Measurements from ENCODE around the gene CEMIP2. TPM values are rescaled to one million over a fixed set of nuclear protein-coding genes. Genes with fewer than 3 reads are reported as not detected.
A peak's percentile ranks its signal among the peaks of the same experiment; 100 is the strongest.

Gene CEMIP2
- total RNA-seq, 1 experiment from 2014 or later = 16.0 TPM

DNA sequence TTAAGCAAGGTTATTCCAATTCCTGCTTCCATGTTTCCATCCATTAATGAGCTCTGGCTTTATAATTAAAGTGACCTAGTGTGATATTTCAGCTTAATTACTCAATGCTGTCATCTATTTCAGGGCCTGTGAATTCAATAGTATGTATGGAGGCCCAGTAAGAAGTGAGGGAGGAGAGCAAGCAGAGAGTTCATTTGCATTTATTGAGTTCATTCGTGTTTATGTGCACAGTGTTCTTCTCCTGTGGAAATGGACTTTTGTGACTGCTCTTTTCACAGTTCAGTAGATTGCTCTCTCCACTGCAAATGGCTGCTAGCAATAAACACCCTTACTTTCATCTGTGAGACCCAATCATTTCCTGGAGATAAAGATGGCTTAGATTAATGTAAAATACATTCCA, 130.9 kb downstream of the CEMIP2 start:
- Histone ChIP-seq H3K36me3 (ENCODE audit: low read depth, low read length) (no peaks in the 10 kb centered on the region), H3K4me3 (ENCODE audit: low read length) (no peak overlapping the region), H3F3A (ENCODE audit: low read length, unreplicated experiment) (no peaks in the 10 kb centered on the region), H3K79me2 (ENCODE audit: low read length) (no peaks in the 10 kb centered on the region), H3K9me3 (ENCODE audit: low read length) (no peaks in the 10 kb centered on the region), H3K27ac (ENCODE audit: low read length) (no peak overlapping the region), H3K4me1 (ENCODE audit: insufficient read depth, low read length) (no peaks in the 10 kb centered on the region), H2AFZ (ENCODE audit: low read length) (no peak overlapping the region), H3K4me2 (ENCODE audit: low read length) (no peak overlapping the region), H3K9ac (ENCODE audit: low read length) (no peak overlapping the region), H3K9me2 (replicated peaks; ENCODE audit: low read length) (no peaks in the 10 kb centered on the region), H4K20me1 (ENCODE audit: low read length) (no peaks in the 10 kb centered on the region), H3K27me3 (ENCODE audit: low read length) (no peaks in the 10 kb centered on the region)
- intact Hi-C loops (cut with micrococcal nuclease) = no loop called here
- CTCF ChIA-PET = no interaction called here
- POLR2A ChIA-PET (ENCODE audit: unreplicated experiment) = no interaction called here
- DNase-seq (no peak), ATAC-seq (no peak)
- no TSS peak for BruUV-seq (replicated peaks)
- no peak for TF ChIP-seq EZH2phosphoT487 (IDR thresholded peaks at IDR 0.05; ENCODE audit: borderline replicate concordance, low read length)
- TF ChIP-seq EZH2 (IDR thresholded peaks at IDR 0.05; ENCODE audit: low read length, unreplicated experiment) = no peak
- TF ChIP-seq, protein P1, sequence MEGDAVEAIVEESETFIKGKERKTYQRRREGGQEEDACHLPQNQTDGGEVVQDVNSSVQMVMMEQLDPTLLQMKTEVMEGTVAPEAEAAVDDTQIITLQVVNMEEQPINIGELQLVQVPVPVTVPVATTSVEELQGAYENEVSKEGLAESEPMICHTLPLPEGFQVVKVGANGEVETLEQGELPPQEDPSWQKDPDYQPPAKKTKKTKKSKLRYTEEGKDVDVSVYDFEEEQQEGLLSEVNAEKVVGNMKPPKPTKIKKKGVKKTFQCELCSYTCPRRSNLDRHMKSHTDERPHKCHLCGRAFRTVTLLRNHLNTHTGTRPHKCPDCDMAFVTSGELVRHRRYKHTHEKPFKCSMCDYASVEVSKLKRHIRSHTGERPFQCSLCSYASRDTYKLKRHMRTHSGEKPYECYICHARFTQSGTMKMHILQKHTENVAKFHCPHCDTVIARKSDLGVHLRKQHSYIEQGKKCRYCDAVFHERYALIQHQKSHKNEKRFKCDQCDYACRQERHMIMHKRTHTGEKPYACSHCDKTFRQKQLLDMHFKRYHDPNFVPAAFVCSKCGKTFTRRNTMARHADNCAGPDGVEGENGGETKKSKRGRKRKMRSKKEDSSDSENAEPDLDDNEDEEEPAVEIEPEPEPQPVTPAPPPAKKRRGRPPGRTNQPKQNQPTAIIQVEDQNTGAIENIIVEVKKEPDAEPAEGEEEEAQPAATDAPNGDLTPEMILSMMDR (conservative IDR thresholded peaks at IDR 0.05; ENCODE audit: low read depth, low read length) = no peak

DNA sequence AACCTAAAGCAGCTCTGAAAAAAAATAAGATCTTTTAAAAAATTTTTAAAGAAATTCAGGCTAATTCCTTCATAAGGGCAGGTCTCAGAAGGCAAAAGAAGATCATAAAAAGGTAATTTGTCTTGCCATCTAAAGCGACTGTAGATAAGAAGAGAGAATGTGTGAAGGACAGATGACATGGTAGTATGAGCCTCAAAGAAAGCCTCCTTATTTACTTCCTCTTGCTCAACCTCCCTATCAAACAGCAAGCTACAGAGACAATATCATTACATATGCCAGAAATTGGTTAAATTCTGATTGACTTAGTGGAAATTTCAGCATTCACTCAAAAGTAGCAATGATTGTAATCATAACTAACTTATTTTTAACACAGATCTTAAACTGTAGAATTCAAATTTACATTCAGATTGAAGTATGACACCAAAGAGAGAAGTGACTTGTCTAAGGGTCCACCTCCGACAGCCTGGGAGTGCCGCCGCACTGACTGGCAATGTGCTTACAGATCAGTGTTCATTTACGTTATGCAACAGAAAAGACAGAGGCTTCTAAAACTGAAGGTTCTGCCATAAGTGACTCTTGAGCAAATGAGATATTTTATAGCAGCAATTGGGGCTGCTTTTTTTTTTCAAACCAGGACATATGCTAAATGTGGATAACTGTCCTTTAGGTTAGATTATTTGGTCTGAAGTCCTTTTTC, 132.0 kb downstream of the CEMIP2 start:
- Histone ChIP-seq H3K4me3 (ENCODE audit: low read length) (no peak overlapping the region), H3K36me3 (ENCODE audit: low read depth, low read length) (no peaks in the 10 kb centered on the region), H3K4me2 (ENCODE audit: low read length) (no peak overlapping the region), H4K20me1 (ENCODE audit: low read length) (no peaks in the 10 kb centered on the region), H2AFZ (ENCODE audit: low read length) (no peak overlapping the region), H3K27ac (ENCODE audit: low read length) (no peak overlapping the region), H3K9ac (ENCODE audit: low read length) (no peak overlapping the region), H3K79me2 (ENCODE audit: low read length) (no peaks in the 10 kb centered on the region), H3K9me3 (ENCODE audit: low read length) (no peaks in the 10 kb centered on the region), H3F3A (ENCODE audit: low read length, unreplicated experiment) (no peaks in the 10 kb centered on the region), H3K4me1 (ENCODE audit: insufficient read depth, low read length) (no peaks in the 10 kb centered on the region), H3K27me3 (ENCODE audit: low read length) (no peaks in the 10 kb centered on the region), H3K9me2 (replicated peaks; ENCODE audit: low read length) (no peaks in the 10 kb centered on the region)
- TF ChIP-seq EZH2 (IDR thresholded peaks at IDR 0.05; ENCODE audit: low read length, unreplicated experiment) = no peak
- TF ChIP-seq, protein P1 (conservative IDR thresholded peaks at IDR 0.05; ENCODE audit: low read depth, low read length) = no peak
- TF ChIP-seq EZH2phosphoT487 (IDR thresholded peaks at IDR 0.05; ENCODE audit: borderline replicate concordance, low read length) = no peak
- CTCF ChIA-PET = no interaction called here
- intact Hi-C loops (cut with micrococcal nuclease) = no loop called here
- POLR2A ChIA-PET (ENCODE audit: unreplicated experiment) = no interaction called here
- ATAC-seq (no peak), DNase-seq (no peak)
- no TSS peak for BruUV-seq (replicated peaks)

DNA sequence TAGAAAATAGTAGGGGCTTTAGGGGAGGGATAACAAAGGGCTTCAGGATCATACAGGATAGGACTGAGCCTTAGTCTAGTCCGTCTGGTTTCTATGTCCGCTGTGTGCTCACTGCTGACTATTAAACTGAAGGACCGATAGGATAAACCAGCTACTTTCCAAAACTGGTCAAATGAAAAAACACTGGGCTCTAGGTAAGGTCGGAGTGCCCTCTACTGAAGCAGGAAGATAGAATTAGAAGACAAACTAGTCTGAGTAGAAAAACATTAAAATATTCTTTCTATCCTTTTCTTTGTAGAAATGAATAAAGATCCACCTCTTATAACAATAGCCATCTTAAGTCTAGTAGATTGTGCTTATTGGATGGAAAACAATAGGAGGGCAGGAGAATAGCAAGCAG, 133.6 kb downstream of the CEMIP2 start:
- peak; percentile 14 for DNase-seq
- H3K9ac ChIP-seq (ENCODE audit: low read length) = no peak overlapping the region
- no peak overlapping the region for H3K27ac ChIP-seq (ENCODE audit: low read length)
- CTCF ChIA-PET = interaction anchor here (0.5 kb wide), 1 partner anchor 51 kb away, joined by 5 read pairs; no protein-coding TSS in a partner anchor
- H3K4me1 ChIP-seq (ENCODE audit: insufficient read depth, low read length) = no peaks in the 10 kb centered on the region
- no peaks in the 10 kb centered on the region for H3K9me2 ChIP-seq (replicated peaks; ENCODE audit: low read length)
- no peaks in the 10 kb centered on the region for H3K36me3 ChIP-seq (ENCODE audit: low read depth, low read length)
- no peak overlapping the region for H2AFZ ChIP-seq (ENCODE audit: low read length)
- intact Hi-C loops (cut with micrococcal nuclease) = loop anchor here (1.0 kb wide), 1 partner anchor 30 kb away; no protein-coding TSS in a partner anchor
- TF ChIP-seq EZH2phosphoT487 (IDR thresholded peaks at IDR 0.05; ENCODE audit: borderline replicate concordance, low read length) = no peak
- TF ChIP-seq, protein P1 (conservative IDR thresholded peaks at IDR 0.05; ENCODE audit: low read depth, low read length) = peak; percentile 27; the same call in 1 of the 2 replicates
- POLR2A ChIA-PET (ENCODE audit: unreplicated experiment) = no interaction called here
- H3K9me3 ChIP-seq (ENCODE audit: low read length) = no peaks in the 10 kb centered on the region
- no peak for ATAC-seq
- no TSS peak for BruUV-seq (replicated peaks)
- H3K79me2 ChIP-seq (ENCODE audit: low read length) = no peaks in the 10 kb centered on the region
- no peak overlapping the region for H3K4me3 ChIP-seq (ENCODE audit: low read length)
- H3K4me2 ChIP-seq (ENCODE audit: low read length) = no peak overlapping the region
- no peaks in the 10 kb centered on the region for H4K20me1 ChIP-seq (ENCODE audit: low read length)
- no peaks in the 10 kb centered on the region for H3F3A ChIP-seq (ENCODE audit: low read length, unreplicated experiment)
- H3K27me3 ChIP-seq (ENCODE audit: low read length) = no peaks in the 10 kb centered on the region
